Transverse colon (tissue), 4 donors: Measurements from ENCODE around the gene ZNHIT6. TPM values are rescaled to one million over a fixed set of nuclear protein-coding genes. Genes with fewer than 3 reads are reported as not detected.
A peak's percentile ranks its signal among the peaks of the same experiment; 100 is the strongest.

Source experiments
- DNase-seq: peaks from one replicate; pipeline ENCODE4 v3.0.0-alpha.2; 2019
- H3K27ac ChIP-seq, 4 donors: fragments of 200-600 bp; sonication (generic); 2 replicates each; pipeline ENCODE4 v1.5.1; 2016 to 2018; ENCODE audit warnings: inconsistent platforms in 4 of 4
- H3K27me3 ChIP-seq: fragments of 200-600 bp; sonication (generic); 2 replicates; pipeline ENCODE4 v1.5.1; 2017; ENCODE audit warnings: inconsistent platforms
- H3K36me3 ChIP-seq, 4 donors: fragments of 200-600 bp; sonication (generic); 2 replicates each; pipeline ENCODE4 v1.5.1; 2017 to 2019; ENCODE audit warnings: inconsistent platforms in 4 of 4
- H3K4me1 ChIP-seq, 4 donors: fragments of 200-600 bp; sonication (generic); 2 replicates each; pipeline ENCODE4 v1.5.1; 2017 to 2020; ENCODE audit warnings: inconsistent platforms in 4 of 4
- H3K4me3 ChIP-seq, 4 donors: fragments of 200-600 bp; sonication (generic); 1 replicate in 1 of 4; 2 replicates in 3 of 4; pipeline versions ENCODE4 v1.5.1 to v1.6.1; 2017 to 2019; ENCODE audit warnings: inconsistent platforms in 4 of 4
- H3K9me3 ChIP-seq, 2 donors: fragments of 200-600 bp; sonication (generic); 2 replicates each; pipeline ENCODE4 v1.5.1; 2017 to 2019; ENCODE audit warnings: inconsistent platforms in 2 of 2
- CTCF ChIP-seq, 5 experiments: fragments of 200-600 bp in 3 of 5; fragments of 450-650 bp in 2 of 5; sonication (generic) in 3 of 5; IDR thresholded peaks; 1 replicate in 2 of 5; 2 replicates in 3 of 5; pipeline ENCODE4 v1.5.1; 2016 to 2017; ENCODE audit warnings: antibody characterized with exemption in 5 of 5, inconsistent platforms in 3 of 5, mild to moderate bottlenecking in 2 of 5, moderate library complexity in 1 of 5
- EP300 ChIP-seq: sonication (generic); formaldehyde crosslinking; IDR thresholded peaks from one replicate; pipeline ENCODE4 v1.6.1; 2017; ENCODE audit warnings: antibody characterized with exemption, low read depth
- POLR2A ChIP-seq: fragments of 450-650 bp; IDR thresholded peaks from one replicate; pipeline ENCODE4 v1.6.1; 2016; ENCODE audit warnings: antibody characterized with exemption, mild to moderate bottlenecking, moderate library complexity
- POLR2AphosphoS5 ChIP-seq, 3 donors: sonication (generic); formaldehyde crosslinking; IDR thresholded peaks; one replicate each; pipeline ENCODE4 v1.6.1; 2016; ENCODE audit warnings: antibody characterized with exemption in 3 of 3
- WGBS, 2 donors: methylation state at CpG; one replicate each; pipeline ENCODE4 v1.1.5; 2018; ENCODE audit warnings: low coverage in 1 of 2; 5-methylcytosine and 5-hydroxymethylcytosine counted together
- in situ Hi-C, 4 donors: fragments of 200-750 bp; cut with MboI; loops; one replicate each; pipeline versions ENCODE4 v1.15.0 to v1.15.1; 2017; ENCODE audit warnings: low sequenced_read_pairs in 3 of 4, low pct_ligation_motif_present in 1 of 4, low pct_unique_long_range_greater_than_20kb in 1 of 4
- intact Hi-C: fragments of 100-400 bp; cut with DNase I; formaldehyde crosslinking; loops from one replicate; pipeline ENCODE4 v1.15.1; 2023; ENCODE audit warnings: low total_unique reads
- total RNA-seq, 4 donors: library from RNA; depleted of rRNA; stranded (reverse); fragments of >200 nt; gene quantifications; one replicate each; pipeline ENCODE4 v1.1.0, GENCODE V29; 2016

The ZNHIT6 gene
- total RNA-seq, 4 donors from 2014 or later: 2.6 to 7.8 (median 4.8) TPM

- intact Hi-C loops: no loop called here
- no peak for TF ChIP-seq EP300
- in situ Hi-C loops: no loop called here
- H3K36me3 ChIP-seq: no peaks in the 10 kb centered on the region
- H3K9me3 ChIP-seq: peaks cover 10 to 13% of the 10 kb centered on the region in 2 donors
- H3K27ac ChIP-seq: no peak overlapping the region
- peaks cover 0 to 4% (median 2%) of the 10 kb centered on the region in 4 donors for H3K4me1 ChIP-seq
- H3K4me3 ChIP-seq: no peak overlapping the region
- no peaks in the 10 kb centered on the region for H3K27me3 ChIP-seq
- WGBS, 2 donors: 56 to 64% methylated on average over 3 of the region's 3 CpGs
- DNase-seq: no peak
Measured at GRCh38 chr1:85617633-85618100, 90.6 kb downstream of the ZNHIT6 start.

GRCh38 chr1:85616736-85617135 lies 91.5 kb downstream of the ZNHIT6 start:
- peaks cover 0 to 6% (median 3%) of the 10 kb centered on the region in 4 donors for H3K4me1 ChIP-seq
- peaks cover 7 to 10% of the 10 kb centered on the region in 2 donors for H3K9me3 ChIP-seq
- H3K36me3 ChIP-seq: no peaks in the 10 kb centered on the region
- no peak overlapping the region for H3K27ac ChIP-seq
- WGBS, 2 donors: 90 to 96% methylated on average over 2 to 3 of the region's 3 CpGs
- intact Hi-C loops (no loop called here), in situ Hi-C loops (no loop called here)
- no peak overlapping the region for H3K4me3 ChIP-seq
- TF ChIP-seq POLR2AphosphoS5 (IDR thresholded peaks at IDR 0.05): no peak
- TF ChIP-seq POLR2A: no peak
- no peak for TF ChIP-seq EP300
- DNase-seq: no peak
- no peaks in the 10 kb centered on the region for H3K27me3 ChIP-seq

GRCh38 chr1:85616364-85616705 lies 91.9 kb downstream of the ZNHIT6 start:
- WGBS, 2 donors: 81 to 91% methylated on average over 3 to 9 of the region's 11 CpGs
- no peaks in the 10 kb centered on the region for H3K27me3 ChIP-seq
- H3K4me3 ChIP-seq: no peak overlapping the region
- H3K27ac ChIP-seq: no peak overlapping the region
- H3K9me3 ChIP-seq: peaks cover 4 to 6% of the 10 kb centered on the region in 2 donors
- no peaks in the 10 kb centered on the region for H3K36me3 ChIP-seq
- no peak for TF ChIP-seq EP300
- no peak for TF ChIP-seq CTCF (IDR thresholded peaks at IDR 0.05)
- no peak for TF ChIP-seq POLR2AphosphoS5 (IDR thresholded peaks at IDR 0.05)
- TF ChIP-seq POLR2A: no peak
- H3K4me1 ChIP-seq: peaks cover 0 to 6% (median 3%) of the 10 kb centered on the region in 4 donors
- in situ Hi-C loops (no loop called here), intact Hi-C loops (no loop called here)
- no peak for DNase-seq

GRCh38 chr1:85615586-85616363 lies 92.5 kb downstream of the ZNHIT6 start:
- in situ Hi-C loops (no loop called here), intact Hi-C loops (no loop called here)
- 62 to 72% methylated on average over 5 to 31 of the region's 49 CpGs for WGBS, 2 donors
- Histone ChIP-seq H3K9me3 (no peaks in the 10 kb centered on the region), H3K4me1 (peaks cover 0 to 6% (median 3%) of the 10 kb centered on the region in 4 donors), H3K27me3 (no peaks in the 10 kb centered on the region), H3K4me3 (no peak overlapping the region), H3K27ac (no peak overlapping the region), H3K36me3 (no peaks in the 10 kb centered on the region)
- TF ChIP-seq EP300: no peak
- no peak for TF ChIP-seq POLR2A
- DNase-seq: no peak

GRCh38 chr1:85612704-85613361 lies 95.4 kb downstream of the ZNHIT6 start:
- no peaks in the 10 kb centered on the region for H3K9me3 ChIP-seq
- H3K36me3 ChIP-seq: no peaks in the 10 kb centered on the region
- WGBS, 2 donors: 23 to 40% methylated on average over 3 to 6 of the region's 6 CpGs
- DNase-seq: no peak
- H3K4me1 ChIP-seq: peaks cover 0 to 6% (median 3%) of the 10 kb centered on the region in 4 donors
- H3K27ac ChIP-seq: peak overlapping the region in 1 of 4 donors; percentile 26
- TF ChIP-seq EP300 (no peak), CTCF (IDR thresholded peaks at IDR 0.05) (peak in 4 of 5 experiments; percentile 26 to 53 (median 36))
- H3K27me3 ChIP-seq: no peaks in the 10 kb centered on the region
- in situ Hi-C loops (no loop called here), intact Hi-C loops (no loop called here)
- H3K4me3 ChIP-seq: no peak overlapping the region
